Stimulated activated CD4-positive, alpha-beta T cell treated with anti-CD3 and anti-CD28 coated beads, Interleukin-2, amount 100 ng/mL, for 24 hours (primary cell): ENCODE results near the gene LSS.

Experiments
- DNase-seq, 2 donors: peaks; one replicate each; pipeline ENCODE4 v3.0.0-alpha.2; 2020

Gene LSS

DNA sequence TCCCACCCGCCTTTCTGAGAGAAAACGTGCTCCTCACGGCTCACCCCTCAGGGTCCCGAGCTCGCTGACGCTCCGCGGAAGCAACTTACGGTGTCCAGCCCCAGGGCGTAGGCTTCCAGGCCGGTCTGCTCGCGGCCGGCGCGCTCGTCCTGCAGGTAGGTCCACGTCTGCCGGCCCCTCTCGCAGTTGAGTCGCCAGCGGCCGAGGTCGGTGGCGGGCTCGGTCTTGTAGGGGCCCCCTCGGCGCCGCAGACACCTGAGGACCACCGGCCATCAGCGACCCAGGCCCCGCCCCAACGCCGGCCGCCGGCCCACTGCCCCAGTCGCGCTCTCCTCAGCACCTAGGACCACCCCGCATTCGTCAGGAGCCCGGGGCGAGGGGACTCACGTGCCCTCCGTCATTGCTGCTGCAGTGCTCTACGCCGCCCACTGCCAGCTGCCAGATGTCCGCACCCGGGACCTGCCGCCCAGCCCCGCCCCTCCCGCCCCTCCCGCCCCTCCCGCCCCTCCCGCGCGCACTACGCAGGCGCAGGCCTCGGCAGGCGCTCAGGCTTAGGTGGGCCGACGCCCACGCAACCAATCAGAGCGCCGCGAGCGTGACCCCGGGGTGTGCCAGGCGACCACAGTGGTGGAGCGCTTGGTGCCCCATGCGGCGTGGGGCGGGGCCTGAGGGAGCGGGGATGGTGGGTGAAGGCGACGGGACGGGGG, at the start of gene LSS:
LSS (minus strand) TSS at position 430 of the 707 bp plus-strand sequence; CDS start at position 401, 29 bp downstream.
- peak; percentile 95 to 97 for DNase-seq

DNA sequence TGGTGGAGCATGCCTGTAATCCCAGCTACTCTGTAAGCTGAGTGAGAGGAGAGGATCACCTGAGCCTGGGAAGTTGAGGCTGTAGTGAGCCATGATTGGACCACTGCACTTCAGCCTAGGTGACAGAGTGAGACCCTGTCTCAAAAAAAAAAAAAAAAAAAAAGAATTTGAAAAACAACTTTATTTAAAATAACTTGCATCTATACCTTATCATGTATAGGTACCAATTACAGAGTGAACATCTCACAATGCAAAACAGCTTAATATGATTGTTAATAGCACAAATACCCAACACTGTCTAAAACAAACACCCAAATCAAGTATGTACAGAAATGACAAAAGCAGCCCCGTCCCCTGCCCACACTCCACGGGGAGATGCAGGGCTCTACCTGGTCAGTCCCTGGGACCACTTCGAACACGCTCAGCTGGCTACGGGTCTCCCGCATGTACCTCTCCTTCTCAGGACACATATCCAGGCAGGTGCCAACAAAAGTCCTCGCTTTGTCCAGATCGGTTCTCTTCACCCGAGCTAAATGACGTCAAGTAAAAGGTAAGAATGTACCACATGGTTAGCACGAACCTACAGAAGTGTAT, 46.3 kb upstream of the LSS start:
- DNase-seq: no peak

DNA sequence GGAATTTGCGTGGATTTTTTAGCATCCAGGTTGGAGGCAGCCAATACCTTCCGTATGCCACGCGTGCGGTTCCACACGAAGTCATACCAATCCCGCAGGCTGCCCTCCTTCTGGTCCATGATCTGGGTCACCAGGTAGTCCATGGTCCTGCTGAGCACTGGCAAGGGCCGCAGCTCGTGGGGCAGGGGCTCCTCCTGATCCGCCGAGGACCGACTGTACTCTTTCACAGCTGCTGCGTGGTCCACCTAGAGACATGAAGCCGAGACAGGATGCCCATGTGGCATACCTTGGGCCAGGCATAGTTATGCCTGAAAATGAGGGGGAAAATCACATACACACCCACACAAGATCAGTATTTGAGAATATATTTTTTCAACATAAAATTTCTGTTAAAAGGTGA, 44.8 kb upstream of the LSS start:
- no peak for DNase-seq

DNA sequence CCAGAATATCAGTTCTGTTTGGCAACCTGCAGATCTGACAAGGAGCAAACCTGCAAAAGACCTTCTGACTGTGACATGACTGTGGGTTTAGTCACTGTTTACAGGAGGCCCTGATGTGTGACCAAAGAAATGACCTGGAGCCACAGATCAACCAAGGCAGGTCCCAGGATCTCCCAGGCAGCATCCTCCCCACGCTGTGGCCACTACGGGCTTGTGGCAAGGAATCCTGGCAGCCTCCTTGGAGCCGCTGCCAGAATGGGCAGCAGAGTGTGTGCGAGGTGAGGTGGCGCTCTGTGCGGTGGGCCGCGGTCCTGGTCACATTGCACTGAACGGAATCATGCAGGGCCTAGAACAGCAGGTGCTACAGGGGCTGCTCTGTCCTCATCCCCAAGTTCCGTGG, 40.9 kb upstream of the LSS start:
- DNase-seq: no peak

DNA sequence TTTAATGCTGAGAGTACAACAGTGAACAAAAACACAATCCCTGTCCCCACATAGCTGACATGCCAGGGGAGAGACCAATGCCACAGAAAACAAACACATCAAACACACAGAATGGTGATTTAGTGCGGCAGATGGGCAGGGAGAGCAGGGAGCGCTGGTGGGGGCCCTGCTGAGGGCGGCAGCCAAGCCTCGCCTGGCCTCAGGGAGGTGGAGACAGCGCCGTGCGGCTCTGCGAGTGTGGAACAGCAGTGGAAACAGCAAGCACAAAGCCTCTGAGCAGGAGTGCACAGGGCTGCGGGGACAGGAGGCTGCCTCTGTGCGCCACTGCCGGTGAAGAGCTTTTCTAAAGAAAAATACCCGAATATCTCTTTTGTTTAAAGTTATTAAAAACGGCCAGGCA, 39.8 kb upstream of the LSS start:
- DNase-seq: no peak

DNA sequence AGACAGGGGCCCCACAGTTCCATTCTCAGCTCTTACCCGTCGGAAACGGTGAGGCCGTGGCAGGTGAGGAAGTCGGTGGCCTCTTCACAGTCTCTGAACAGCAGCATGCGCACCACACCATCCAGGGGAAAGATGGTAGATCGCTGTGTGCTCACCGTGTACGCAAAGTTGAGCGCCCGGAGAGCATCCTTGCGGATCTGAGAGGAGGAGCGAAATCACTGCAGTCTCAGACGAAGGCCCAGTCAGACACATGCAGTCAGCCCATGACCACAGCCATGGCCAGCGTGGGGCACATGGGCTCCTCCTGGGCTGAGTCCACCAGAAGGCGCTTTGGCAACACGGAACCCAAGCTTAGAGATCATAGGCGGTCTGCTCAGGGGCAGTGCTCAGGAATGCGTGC, 38.4 kb upstream of the LSS start:
- DNase-seq: no peak

DNA sequence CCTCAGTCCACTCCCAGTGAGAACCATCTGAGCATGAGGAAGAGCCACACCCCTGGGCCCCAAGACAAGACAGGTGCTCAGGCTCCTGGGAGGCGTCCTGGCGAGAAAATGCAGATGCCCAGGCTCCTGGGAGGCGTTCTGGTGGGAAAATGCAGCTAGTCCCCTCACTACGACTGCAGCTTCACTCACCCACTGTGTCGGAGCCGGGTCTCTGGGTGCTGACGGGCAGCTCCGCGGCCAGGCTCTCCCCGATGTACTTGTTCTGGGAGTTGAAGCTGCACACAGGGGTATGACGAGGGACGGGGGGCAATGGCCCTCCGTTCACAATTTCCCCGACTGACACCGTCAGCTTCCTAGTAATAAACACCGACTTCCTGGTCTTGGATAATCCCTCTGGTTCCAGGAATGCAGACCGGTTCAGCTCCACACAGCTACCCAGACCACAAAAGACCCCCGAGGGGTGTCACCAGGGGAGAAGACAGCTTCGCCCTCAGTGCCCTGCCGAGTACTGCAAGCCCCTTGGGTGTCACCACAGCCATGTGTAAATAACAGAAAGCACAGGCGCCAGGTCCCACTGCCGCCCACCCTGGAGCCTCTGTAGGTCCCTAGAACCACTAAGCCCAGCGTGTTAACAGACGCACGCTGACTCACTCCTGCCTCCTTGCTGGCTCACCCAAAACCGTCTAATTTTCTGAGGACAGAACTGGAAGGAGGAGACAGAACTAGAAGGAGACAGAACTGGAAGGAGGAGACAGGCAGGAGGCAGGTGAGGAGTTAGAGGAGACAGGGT, 37.4 kb upstream of the LSS start:
- DNase-seq: no peak

DNA sequence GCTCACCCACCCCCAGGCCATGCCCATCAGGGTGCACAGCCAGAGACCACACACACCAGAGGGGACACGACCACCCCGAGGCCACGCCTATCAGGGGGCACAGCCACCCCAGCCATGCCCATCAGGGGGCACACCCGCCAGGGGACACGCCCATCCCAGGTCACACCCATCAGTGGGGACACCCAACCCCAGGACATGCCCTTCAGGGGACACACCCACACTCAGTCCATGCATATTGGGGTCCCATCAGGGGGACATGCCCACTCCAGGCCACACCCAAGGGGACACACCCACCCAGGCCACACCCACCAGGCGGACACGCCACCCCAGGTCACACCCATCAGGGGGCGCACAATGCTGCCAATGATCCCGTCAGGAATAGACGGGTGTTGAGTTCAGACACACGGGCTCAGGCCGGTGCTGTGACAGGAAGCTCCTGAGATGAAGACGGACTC, 36.1 kb upstream of the LSS start:
- DNase-seq: peak in 1 of 2 donors; percentile 11

DNA sequence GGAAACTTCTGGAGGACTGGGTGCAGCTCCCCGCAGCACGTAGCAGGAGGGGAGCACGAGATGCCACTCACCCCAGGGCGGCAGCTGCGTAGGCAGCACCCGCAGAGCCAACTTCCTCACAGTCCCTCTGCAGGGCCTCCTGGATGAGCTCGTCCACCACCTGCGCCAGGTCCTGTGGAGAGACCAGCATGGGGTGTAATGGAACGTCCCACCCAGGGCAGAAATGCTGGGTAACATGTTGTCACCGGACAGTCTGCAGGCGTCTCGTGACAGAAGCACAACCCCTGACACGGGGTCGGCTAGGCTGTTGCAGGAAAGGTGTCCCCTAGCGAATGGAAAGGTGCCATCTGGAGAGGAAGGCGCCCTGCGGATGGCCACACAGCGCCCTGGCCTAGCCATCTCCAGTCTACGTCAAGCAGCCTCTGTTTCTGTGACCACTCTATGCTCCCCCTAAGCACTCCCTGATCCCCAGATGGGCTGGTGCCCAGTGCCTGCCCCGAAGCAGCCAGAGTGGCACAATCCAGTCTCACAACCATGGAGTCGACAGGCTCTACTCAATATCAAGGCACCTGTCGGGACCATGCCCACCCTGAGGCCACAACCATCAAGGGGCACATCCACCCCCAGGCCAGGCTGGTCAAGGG, 35.6 kb upstream of the LSS start:
- DNase-seq: no peak

DNA sequence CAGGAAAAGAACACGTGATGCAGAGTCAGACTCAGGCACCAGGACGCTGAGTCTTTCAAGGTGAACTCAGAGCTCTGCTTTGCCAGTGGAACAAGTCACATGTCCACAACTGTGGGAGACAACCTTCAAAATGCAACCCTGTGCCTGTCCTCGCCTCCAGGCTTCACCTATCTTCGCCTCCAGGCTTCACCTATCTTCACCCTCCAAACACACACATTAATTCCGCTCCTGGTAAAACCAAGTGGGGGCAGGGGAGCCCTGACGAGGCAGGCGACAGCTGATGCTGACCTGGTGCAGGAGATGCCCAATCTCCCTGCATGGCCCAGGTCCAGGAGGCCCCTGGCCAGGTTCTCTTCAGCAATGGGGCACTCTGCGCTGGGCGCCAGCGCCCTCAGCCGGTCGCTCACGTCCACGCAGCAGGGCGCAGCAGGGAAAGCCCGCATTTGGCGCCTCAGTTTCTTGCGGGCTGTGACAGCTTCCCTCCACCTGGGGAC, 28.0 kb upstream of the LSS start:
- DNase-seq: no peak

DNA sequence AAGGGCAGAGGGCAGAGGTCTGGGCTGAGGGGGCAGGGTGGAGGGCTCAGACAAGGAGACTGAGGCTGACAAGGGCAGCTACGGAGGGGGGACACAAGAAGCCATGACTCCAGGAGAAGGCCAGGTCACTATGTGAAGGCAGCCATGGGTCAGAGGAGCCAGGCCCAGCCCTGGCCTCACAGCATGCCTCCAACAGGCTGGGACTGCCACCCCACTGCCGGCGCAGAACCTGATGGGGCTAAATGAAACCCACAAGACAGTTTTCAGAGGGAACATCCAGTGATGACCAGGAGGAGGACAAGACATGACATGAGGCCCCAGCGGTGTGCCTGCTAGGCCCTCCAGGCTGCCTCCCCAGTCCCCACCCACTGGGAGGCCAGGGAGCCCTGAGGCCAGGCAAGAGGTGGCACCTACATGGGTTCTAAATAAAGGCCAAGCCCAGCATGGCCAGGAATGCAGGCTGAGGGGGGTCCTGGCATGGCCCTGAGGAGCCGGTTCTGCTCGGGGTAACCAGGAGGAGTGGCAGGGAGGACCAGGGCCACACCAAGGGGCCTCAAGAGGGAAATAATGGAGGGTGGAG, 27.3 kb upstream of the LSS start:
- no peak for DNase-seq

DNA sequence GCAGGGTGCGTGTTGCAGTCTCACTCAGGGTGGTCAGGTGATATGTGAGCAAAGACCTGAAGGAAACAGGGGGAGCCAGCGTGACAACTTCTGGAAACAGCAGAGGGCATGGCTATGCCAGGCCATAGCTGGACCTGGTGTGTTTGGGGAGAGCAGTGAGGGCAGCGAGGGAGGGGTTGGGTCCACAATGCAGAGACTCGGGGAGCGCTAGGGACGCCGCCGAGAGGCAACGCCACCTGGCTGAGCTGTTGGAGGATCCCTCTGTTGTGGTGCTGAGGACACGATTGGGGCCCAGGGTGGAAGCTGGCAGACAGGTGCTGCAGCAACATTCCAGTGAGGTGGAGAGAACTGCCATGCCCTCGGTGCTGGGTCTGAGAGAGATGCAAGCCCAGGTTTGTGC, 26.6 kb upstream of the LSS start:
- DNase-seq: no peak

DNA sequence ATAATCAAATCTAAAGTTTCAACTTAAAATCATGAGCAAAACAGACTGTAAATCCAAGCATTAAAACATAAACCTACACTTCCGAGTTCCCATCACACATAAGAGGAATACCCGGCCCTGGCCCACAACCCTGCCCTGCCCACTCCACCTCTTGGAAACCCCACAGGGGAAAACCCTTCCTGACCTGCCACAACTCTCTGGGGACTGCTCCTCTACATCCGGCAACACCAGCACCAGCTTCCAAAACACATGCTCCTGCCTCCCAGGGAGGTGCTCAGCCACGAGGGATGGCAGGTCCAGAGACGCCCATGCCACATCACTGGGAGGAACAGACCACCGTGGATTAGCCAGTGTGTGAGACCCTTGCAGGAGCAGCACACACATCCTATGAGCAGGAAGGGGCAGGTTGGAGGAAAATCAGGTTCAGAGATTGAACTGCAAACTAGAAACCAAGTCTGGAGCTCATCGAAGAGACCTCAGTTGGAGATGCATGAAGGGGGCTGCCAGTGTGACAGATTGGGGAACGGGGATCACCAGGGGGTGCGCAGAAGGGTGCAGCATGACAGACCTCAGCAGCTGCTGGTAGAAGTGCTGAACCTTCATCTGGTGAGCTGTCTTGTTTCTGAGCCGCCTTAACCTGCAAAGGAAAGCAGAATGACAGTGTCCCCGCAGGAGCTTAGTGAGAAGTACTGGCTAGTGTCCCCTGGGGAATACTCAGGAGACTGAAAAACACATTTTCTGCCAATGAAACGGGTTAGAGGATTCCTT, 25.8 kb upstream of the LSS start:
- no peak for DNase-seq

DNA sequence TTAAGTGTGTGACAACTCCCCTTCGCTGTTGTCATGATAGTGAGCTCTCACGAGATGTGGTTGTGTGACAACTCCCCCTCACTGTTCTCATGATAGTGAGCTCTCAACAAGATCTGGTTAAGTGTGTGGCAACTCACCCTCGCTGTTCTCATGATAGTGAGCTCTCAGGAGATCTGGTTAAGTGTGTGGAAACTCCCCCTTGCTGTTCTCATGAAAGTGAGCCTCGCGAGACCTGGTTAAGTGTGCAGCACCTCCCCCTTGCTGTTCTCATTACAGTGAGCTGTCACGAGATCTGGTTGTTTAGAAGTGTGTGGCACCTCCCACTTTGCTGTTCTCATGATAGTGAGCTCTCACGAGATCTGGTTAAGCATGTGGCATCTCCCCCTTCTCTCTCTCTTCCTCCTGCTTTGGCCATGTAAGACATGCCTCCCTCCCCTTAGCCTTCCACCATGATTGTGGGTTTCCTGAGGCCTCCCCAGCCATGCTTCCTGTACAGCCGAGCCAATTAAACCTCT, 25.1 kb upstream of the LSS start:
- peak; percentile 37 to 43 for DNase-seq

DNA sequence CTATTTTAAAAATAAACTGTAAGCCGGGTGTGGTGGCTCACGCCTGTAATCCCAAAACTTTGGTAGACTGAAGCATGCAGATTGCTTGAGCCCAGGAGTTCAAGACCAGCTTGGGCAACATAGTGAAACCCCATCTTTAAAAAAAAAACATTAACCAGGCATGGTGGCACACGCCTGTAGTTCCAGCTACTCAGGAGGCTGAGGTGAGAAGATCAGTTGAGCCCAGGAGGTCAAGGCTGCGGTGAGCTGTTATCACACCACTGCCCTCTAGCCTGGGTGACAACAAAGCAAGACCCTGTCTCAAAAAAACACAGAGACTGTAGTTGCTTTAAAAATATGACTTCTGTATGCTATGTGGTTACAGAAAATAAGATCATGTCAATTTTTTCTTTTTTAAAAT, 24.3 kb upstream of the LSS start:
- no peak for DNase-seq

DNA sequence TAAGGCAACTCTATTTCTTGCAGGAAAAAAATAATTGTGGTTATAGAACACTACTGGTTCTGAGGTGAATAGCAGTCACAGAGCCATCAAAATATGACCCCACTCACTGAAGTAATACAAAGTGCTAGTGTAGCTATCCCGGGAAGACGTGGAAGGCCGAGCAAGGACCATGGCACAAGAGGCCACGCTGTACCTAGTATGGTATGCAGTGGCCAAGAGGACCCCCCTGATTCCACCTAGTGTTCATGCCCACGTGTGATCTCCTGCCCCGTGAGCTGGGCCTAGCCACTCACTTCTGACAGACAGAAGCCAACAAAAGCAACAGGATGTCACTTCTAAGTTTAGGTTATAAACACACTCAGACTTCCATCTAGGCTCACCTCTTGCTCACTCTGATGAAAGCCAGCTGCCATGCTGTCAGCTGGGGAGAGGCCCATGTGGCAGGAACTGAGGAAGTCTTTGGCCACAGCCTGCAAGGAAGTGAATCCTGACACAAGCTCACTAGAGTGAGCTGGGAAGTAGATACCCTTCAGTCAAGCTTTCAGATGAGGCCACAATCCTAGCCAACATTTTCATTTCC, 21.7 kb upstream of the LSS start:
- no peak for DNase-seq

DNA sequence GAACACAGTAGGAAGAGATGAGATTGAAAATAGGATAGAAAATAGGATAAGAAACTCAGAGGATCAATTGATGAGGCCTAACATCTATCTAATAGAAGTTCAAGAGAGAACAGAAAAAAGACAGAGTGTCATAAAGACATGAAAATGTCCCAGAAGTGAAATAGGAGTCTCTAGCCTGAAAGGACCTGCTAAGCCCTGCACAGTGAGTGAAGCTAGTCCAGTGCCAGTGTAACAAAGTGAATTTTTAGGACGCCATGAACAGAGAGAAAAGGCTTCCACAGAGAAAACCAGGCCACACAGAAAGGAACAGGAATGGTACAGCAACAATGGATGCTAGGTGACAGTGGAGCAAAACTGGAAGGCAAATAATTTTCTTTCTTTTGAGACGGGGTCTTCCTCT, 20.3 kb upstream of the LSS start:
- no peak for DNase-seq

DNA sequence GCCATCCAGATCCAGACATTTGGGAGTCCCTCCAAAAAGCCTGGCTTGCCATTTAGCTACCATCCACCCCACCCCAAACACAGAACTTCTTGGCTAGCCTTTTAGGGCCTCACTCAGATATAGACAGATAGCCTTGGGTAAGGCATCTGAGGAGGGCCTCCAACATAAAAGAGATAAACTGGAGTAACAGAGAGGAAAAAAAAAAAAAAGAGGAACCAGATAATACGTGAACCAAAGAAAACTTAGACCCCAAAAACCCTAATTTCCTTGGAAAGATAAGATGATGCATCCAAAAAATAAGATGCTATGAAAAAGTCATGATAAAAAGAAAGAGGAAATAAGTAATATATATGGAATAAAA, 19.8 kb upstream of the LSS start:
- DNase-seq: no peak

DNA sequence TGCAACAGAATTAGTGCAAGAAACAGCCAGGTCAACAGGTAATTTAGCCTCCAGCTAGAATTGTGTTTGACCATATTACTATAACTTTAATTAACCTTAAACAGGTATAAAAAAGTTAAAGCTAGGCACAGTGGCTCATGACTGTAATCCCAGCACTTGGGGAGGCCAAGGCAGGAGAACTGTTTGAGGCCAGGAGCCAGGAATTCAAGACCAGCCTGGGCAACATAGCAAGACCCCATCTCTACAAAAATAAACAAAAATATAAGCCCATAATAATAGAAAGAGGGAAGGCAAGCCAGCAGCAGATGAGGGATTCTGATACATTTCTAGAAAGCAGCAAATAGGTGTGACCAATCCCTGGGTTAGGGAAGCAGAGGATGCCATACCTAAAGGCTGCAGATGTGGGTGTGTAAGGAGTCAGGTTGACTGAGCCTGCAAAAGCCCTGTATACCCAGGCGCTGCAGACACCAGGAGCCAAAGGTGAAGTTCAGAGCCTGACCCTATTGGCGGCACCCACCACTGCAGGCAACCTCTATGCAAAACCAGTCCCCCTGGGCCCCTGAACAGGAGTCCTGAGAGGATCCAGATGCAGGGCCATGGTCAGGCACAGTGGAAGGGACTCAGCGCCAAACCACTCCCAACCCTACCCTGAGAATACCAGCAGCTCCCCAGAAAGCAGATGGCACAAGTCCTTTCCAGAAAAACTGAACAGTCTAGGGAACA, 19.3 kb upstream of the LSS start:
- DNase-seq: no peak

DNA sequence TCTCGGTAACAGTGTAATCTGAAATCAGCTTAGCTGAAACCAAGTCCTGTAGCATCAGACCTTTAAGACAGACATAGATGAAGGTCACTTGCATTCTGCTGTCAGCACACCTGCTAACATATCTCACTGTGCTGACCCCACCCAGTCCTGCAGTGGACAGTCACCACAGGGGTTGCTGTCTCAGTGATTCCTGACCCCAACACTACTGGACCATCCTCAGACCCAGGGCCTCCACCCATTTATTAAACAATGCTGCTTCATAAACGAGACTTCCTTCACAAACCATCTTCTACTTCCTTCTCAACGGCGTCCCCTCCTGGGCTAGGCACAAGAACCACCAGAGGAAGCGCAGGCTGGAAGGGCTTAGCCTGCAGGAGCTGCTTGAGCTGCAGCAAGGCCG, 17.8 kb upstream of the LSS start:
- DNase-seq: no peak
